ENCODE measurements around the gene RPP21. TPM values are rescaled to one million over a fixed set of nuclear protein-coding genes. Genes with fewer than 3 reads are reported as not detected.

RPP21 gene
- total RNA-seq, 1 experiment from 2014 or later, result 65.9 TPM

- BruUV-seq (replicated peaks), result no TSS peak
- ChIA-PET CTCF (interaction anchor here (0.6 to 1.2 kb wide), 3 partner anchors 127 to 1859 kb away, joined by 3 to 4 read pairs (median 4); no protein-coding TSS in a partner anchor), POLR2A (ENCODE audit: low non-redundant PET) (no interaction called here)
- Histone ChIP-seq H3K27me3 (replicated peaks; ENCODE audit: insufficient read depth, low read depth, low read length, poor library complexity) (no peaks in the 10 kb centered on the region), H3K36me3 (ENCODE audit: insufficient read depth, low read length, poor library complexity, severe bottlenecking) (peaks cover 12% of the 10 kb centered on the region), H3K4me1 (ENCODE audit: insufficient read depth, low read length, poor library complexity, severe bottlenecking) (peaks cover 19% of the 10 kb centered on the region), H3K4me3 (ENCODE audit: low read depth, low read length, poor library complexity, severe bottlenecking) (peak within 1 kb of the TSS; percentile 98), H3K9me3 (ENCODE audit: low read depth, low read length, poor library complexity, severe bottlenecking) (no peaks in the 10 kb centered on the region), H3K27ac (ENCODE audit: low read depth, low read length, poor library complexity, severe bottlenecking) (peak within 1 kb of the TSS; percentile 99)
- intact Hi-C loops (cut with micrococcal nuclease; ENCODE audit: unreplicated experiment), result loop anchor here (10.0 kb wide), 1 partner anchor 112 kb away; the partner anchor contains the start of gene TRIM26
- peak; percentile 91 for DNase-seq (ENCODE audit: low spot score)
- TF ChIP-seq EZH2 (IDR thresholded peaks at IDR 0.05; ENCODE audit: borderline replicate concordance, low read depth, low read length, poor library complexity, severe bottlenecking), result no peak
- no peak for TF ChIP-seq CTCF (conservative IDR thresholded peaks at IDR 0.05; ENCODE audit: low read depth, low read length)
These were observed 18.3 kb upstream of the RPP21 start, which contains the start of gene TRIM39 for GRCh38 chr6:30326526-30327231. Gene TRIM39, plus strand, starts transcription at chr6:30326927. Its CDS starts 2,391 bp downstream, at chr6:30329318.

DNA sequence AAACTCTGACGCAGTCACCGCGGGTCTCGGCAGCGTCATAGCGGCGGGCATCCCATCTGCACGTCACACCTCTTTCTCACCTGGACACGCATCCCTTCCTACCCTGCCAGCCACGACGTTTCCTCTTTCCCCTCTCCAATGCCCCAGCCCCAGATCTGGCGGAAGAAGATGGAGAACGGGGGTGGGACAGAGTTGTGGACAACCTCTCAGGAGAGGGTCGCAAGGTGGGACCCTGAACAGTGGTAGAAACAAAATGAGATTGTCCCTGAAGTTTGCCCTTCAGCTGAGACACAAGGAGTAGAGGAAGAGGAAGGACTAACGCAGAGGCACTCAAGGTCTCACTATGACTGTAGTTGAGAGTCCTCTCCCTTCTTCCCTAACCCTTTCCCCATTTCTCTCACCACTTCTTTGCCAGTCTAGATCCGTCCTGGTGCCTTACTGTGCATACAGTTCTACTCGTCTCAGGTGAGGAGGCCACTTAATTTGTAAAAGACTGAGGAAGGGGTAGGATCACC, 17.7 kb upstream of the RPP21 start:
- intact Hi-C loops (cut with micrococcal nuclease; ENCODE audit: unreplicated experiment), result loop anchor here (10.0 kb wide), 1 partner anchor 112 kb away; the partner anchor contains the start of gene TRIM26
- Histone ChIP-seq H3K36me3 (ENCODE audit: insufficient read depth, low read length, poor library complexity, severe bottlenecking) (peaks cover 15% of the 10 kb centered on the region), H3K27me3 (replicated peaks; ENCODE audit: insufficient read depth, low read depth, low read length, poor library complexity) (no peaks in the 10 kb centered on the region), H3K4me1 (ENCODE audit: insufficient read depth, low read length, poor library complexity, severe bottlenecking) (peaks cover 19% of the 10 kb centered on the region), H3K4me3 (ENCODE audit: low read depth, low read length, poor library complexity, severe bottlenecking) (peak overlapping the region; percentile 98), H3K9me3 (ENCODE audit: low read depth, low read length, poor library complexity, severe bottlenecking) (no peaks in the 10 kb centered on the region), H3K27ac (ENCODE audit: low read depth, low read length, poor library complexity, severe bottlenecking) (peak overlapping the region; percentile 99)
- no peak for DNase-seq (ENCODE audit: low spot score)
- POLR2A ChIA-PET (ENCODE audit: low non-redundant PET), result no interaction called here
- CTCF ChIA-PET, result no interaction called here
- no peak for TF ChIP-seq CTCF (conservative IDR thresholded peaks at IDR 0.05; ENCODE audit: low read depth, low read length)
- TF ChIP-seq EZH2 (IDR thresholded peaks at IDR 0.05; ENCODE audit: borderline replicate concordance, low read depth, low read length, poor library complexity, severe bottlenecking), result no peak
- BruUV-seq (replicated peaks), result no TSS peak

DNA sequence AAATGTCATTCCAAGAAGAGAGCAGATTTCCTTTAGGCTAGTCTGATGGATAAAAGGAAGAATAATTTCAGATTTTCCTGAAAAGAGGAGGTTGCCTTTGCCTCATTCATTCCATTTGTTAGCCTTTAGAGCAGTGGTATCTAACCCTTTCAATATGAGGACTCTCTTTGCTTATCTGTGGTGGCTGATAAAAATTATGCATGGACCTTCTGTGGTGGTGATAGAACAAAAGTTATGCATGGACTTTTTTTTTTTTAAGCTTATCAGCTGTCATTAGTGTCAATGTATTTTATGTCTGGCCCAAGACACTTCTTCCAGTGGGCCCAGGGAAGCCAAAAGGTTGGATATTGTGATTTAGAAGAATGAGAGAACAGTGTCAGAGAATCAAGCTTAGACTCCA, 16.6 kb upstream of the RPP21 start:
- CTCF ChIA-PET, result no interaction called here
- intact Hi-C loops (cut with micrococcal nuclease; ENCODE audit: unreplicated experiment), result loop anchor here (10.0 kb wide), 1 partner anchor 114 kb away; the partner anchor contains the start of gene TRIM26

More for the DNA sequence above, 16.6 kb upstream of the RPP21 start:
- POLR2A ChIA-PET (ENCODE audit: low non-redundant PET), result no interaction called here
- Histone ChIP-seq H3K27me3 (replicated peaks; ENCODE audit: insufficient read depth, low read depth, low read length, poor library complexity) (no peaks in the 10 kb centered on the region), H3K4me3 (ENCODE audit: low read depth, low read length, poor library complexity, severe bottlenecking) (no peak overlapping the region), H3K9me3 (ENCODE audit: low read depth, low read length, poor library complexity, severe bottlenecking) (no peaks in the 10 kb centered on the region), H3K36me3 (ENCODE audit: insufficient read depth, low read length, poor library complexity, severe bottlenecking) (peaks cover 19% of the 10 kb centered on the region), H3K27ac (ENCODE audit: low read depth, low read length, poor library complexity, severe bottlenecking) (no peak overlapping the region), H3K4me1 (ENCODE audit: insufficient read depth, low read length, poor library complexity, severe bottlenecking) (peaks cover 17% of the 10 kb centered on the region)
- no peak for TF ChIP-seq CTCF (conservative IDR thresholded peaks at IDR 0.05; ENCODE audit: low read depth, low read length)
- no peak for TF ChIP-seq EZH2 (IDR thresholded peaks at IDR 0.05; ENCODE audit: borderline replicate concordance, low read depth, low read length, poor library complexity, severe bottlenecking)
- BruUV-seq (replicated peaks), result no TSS peak
- no peak for DNase-seq (ENCODE audit: low spot score)

Measured in A673 (cell line).